Large intestine (tissue), 3 donors: Measurements from ENCODE around the gene PLEKHM3. TPM values are rescaled to one million over a fixed set of nuclear protein-coding genes. Genes with fewer than 3 reads are reported as not detected.

ENCODE experiments used
- DNase-seq, 2 donors: peaks; one replicate each; pipeline versions ENCODE4 v3.0.0 to v3.0.0-alpha.2; 2013
- H3K27ac ChIP-seq: one replicate; pipeline ENCODE4 v1.5.1; 2013; ENCODE audit warnings: low read length
- H3K27me3 ChIP-seq: 2 replicates; pipeline ENCODE4 v1.6.1; 2013; ENCODE audit warnings: low read length; ENCODE audit not compliant: control insufficient read depth, insufficient read depth
- H3K36me3 ChIP-seq: 2 replicates; pipeline ENCODE4 v1.6.1; 2013; ENCODE audit warnings: low read length; ENCODE audit not compliant: control insufficient read depth, insufficient read depth
- H3K4me1 ChIP-seq: one replicate; pipeline ENCODE4 v1.6.1; 2013; ENCODE audit warnings: low read length; ENCODE audit not compliant: control insufficient read depth, insufficient read depth
- H3K4me3 ChIP-seq: one replicate; pipeline ENCODE4 v1.5.1; 2013; ENCODE audit warnings: low read length
- H3K9me3 ChIP-seq: one replicate; pipeline ENCODE4 v1.6.1; 2013; ENCODE audit warnings: mild to moderate bottlenecking, low read depth, low read length, moderate library complexity; ENCODE audit not compliant: control insufficient read depth
- WGBS: methylation state at CpG from one replicate; pipeline ENCODE4 v1.1.5; 2013; ENCODE audit warnings: low lambda C conversion rate; ENCODE audit not compliant: insufficient coverage; 5-methylcytosine and 5-hydroxymethylcytosine counted together
- polyA plus RNA-seq: library from polyadenylated mRNA; unstranded; fragments of 120-200 nt; gene quantifications from one replicate; pipeline ENCODE4 v1.2.1, GENCODE V29; 2013

PLEKHM3 gene
- polyA plus RNA-seq, 1 donor, result 11.3 TPM

- H3K36me3 ChIP-seq, result peaks cover 24% of the 10 kb centered on the region
- H3K4me1 ChIP-seq, result peaks cover 41% of the 10 kb centered on the region
- no peak for DNase-seq
- H3K4me3 ChIP-seq, result no peak overlapping the region
- no peak overlapping the region for H3K27ac ChIP-seq
- no peaks in the 10 kb centered on the region for H3K9me3 ChIP-seq
- no CpG with 5 or more reads among the region's 12 CpGs for WGBS
- no peaks in the 10 kb centered on the region for H3K27me3 ChIP-seq
These were observed 196.8 kb downstream of the PLEKHM3 start for GRCh38 chr2:207828361-207829057.

- H3K4me1 ChIP-seq, result peaks cover 35% of the 10 kb centered on the region
- WGBS, result no CpG with 5 or more reads among the region's 4 CpGs
- no peak overlapping the region for H3K4me3 ChIP-seq
- H3K9me3 ChIP-seq, result no peaks in the 10 kb centered on the region
- H3K36me3 ChIP-seq, result peaks cover 24% of the 10 kb centered on the region
- no peak overlapping the region for H3K27ac ChIP-seq
- H3K27me3 ChIP-seq, result no peaks in the 10 kb centered on the region
- no peak for DNase-seq
These were observed 199.3 kb downstream of the PLEKHM3 start for GRCh38 chr2:207825978-207826377.

GRCh38 chr2:207825045-207825954 lies 200.0 kb downstream of the PLEKHM3 start:
- WGBS, result 90% methylated on average over 1 of the region's 17 CpGs
- H3K36me3 ChIP-seq, result peaks cover 24% of the 10 kb centered on the region
- no peaks in the 10 kb centered on the region for H3K9me3 ChIP-seq
- H3K4me1 ChIP-seq, result peaks cover 36% of the 10 kb centered on the region
- H3K27me3 ChIP-seq, result no peaks in the 10 kb centered on the region
- no peak for DNase-seq
- H3K4me3 ChIP-seq, result no peak overlapping the region
- no peak overlapping the region for H3K27ac ChIP-seq

GRCh38 chr2:207823865-207824264 lies 201.5 kb downstream of the PLEKHM3 start:
- peaks cover 39% of the 10 kb centered on the region for H3K4me1 ChIP-seq
- WGBS, result no CpG with 5 or more reads among the region's 13 CpGs
- no peak overlapping the region for H3K4me3 ChIP-seq
- peaks cover 24% of the 10 kb centered on the region for H3K36me3 ChIP-seq
- DNase-seq, result no peak
- H3K27me3 ChIP-seq, result no peaks in the 10 kb centered on the region
- no peaks in the 10 kb centered on the region for H3K9me3 ChIP-seq
- no peak overlapping the region for H3K27ac ChIP-seq

GRCh38 chr2:207819839-207820784 lies 205.2 kb downstream of the PLEKHM3 start:
- H3K36me3 ChIP-seq, result peaks cover 4% of the 10 kb centered on the region
- H3K4me3 ChIP-seq, result no peak overlapping the region
- peak overlapping the region; percentile 91 for H3K27ac ChIP-seq
- H3K27me3 ChIP-seq, result no peaks in the 10 kb centered on the region
- 0% methylated on average over 1 of the region's 11 CpGs for WGBS
- H3K4me1 ChIP-seq, result peaks cover 52% of the 10 kb centered on the region
- H3K9me3 ChIP-seq, result no peaks in the 10 kb centered on the region
- DNase-seq, result peak; percentile 95 to 98

- peak in 1 of 2 donors; percentile 75 for DNase-seq
- no peaks in the 10 kb centered on the region for H3K36me3 ChIP-seq
- no peak overlapping the region for H3K4me3 ChIP-seq
- WGBS, result no CpG with 5 or more reads among the region's 10 CpGs
- H3K27ac ChIP-seq, result peak overlapping the region; percentile 91
- peaks cover 52% of the 10 kb centered on the region for H3K4me1 ChIP-seq
- H3K9me3 ChIP-seq, result no peaks in the 10 kb centered on the region
- no peaks in the 10 kb centered on the region for H3K27me3 ChIP-seq
These were observed 206.1 kb downstream of the PLEKHM3 start for GRCh38 chr2:207819021-207819797.

- H3K36me3 ChIP-seq, result no peaks in the 10 kb centered on the region
- peaks cover 59% of the 10 kb centered on the region for H3K4me1 ChIP-seq
- no peak overlapping the region for H3K4me3 ChIP-seq
- peak overlapping the region; percentile 91 for H3K27ac ChIP-seq
- WGBS, result no CpG with 5 or more reads among the region's 5 CpGs
- no peak for DNase-seq
- H3K27me3 ChIP-seq, result no peaks in the 10 kb centered on the region
- no peaks in the 10 kb centered on the region for H3K9me3 ChIP-seq
These were observed 208.8 kb downstream of the PLEKHM3 start for GRCh38 chr2:207816546-207816945.

GRCh38 chr2:207815254-207815653 lies 210.1 kb downstream of the PLEKHM3 start:
- Histone ChIP-seq H3K27ac (no peak overlapping the region), H3K4me3 (no peak overlapping the region), H3K27me3 (no peaks in the 10 kb centered on the region), H3K36me3 (no peaks in the 10 kb centered on the region), H3K4me1 (peaks cover 58% of the 10 kb centered on the region), H3K9me3 (no peaks in the 10 kb centered on the region)
- WGBS, result no CpG with 5 or more reads among the region's 3 CpGs
- peak in 1 of 2 donors; percentile 69 for DNase-seq

GRCh38 chr2:207813942-207814341 lies 211.4 kb downstream of the PLEKHM3 start:
- H3K4me1 ChIP-seq, result peaks cover 54% of the 10 kb centered on the region
- no peak for DNase-seq
- no peaks in the 10 kb centered on the region for H3K27me3 ChIP-seq
- H3K4me3 ChIP-seq, result no peak overlapping the region
- no peak overlapping the region for H3K27ac ChIP-seq
- H3K36me3 ChIP-seq, result no peaks in the 10 kb centered on the region
- WGBS, result no CpG with 5 or more reads among the region's 6 CpGs
- no peaks in the 10 kb centered on the region for H3K9me3 ChIP-seq
